OCI-LY1 (cell line): ENCODE results near the gene OR1F1.

Experiments used
- H2AFZ ChIP-seq: fragments of 200-600 bp; sonication (generic), shearing (Covaris generic); 2 replicates; pipeline ENCODE4 v1.6.0; 2014; ENCODE audit warnings: antibody characterized with exemption, mild to moderate bottlenecking, low read length
- H3F3A ChIP-seq: fragments of 200-600 bp; sonication (generic), shearing (Covaris generic); 2 replicates; pipeline ENCODE4 v1.6.0; 2014; ENCODE audit warnings: mild to moderate bottlenecking, antibody characterized with exemption, low read length, moderate library complexity; ENCODE audit not compliant: insufficient read depth
- H3K27ac ChIP-seq: fragments of 200-600 bp; sonication (generic); 2 replicates; pipeline ENCODE4 v1.5.1; 2014; ENCODE audit warnings: low read length, mixed run types, mild to moderate bottlenecking, low read depth; ENCODE audit not compliant: poor library complexity, severe bottlenecking
- H3K27me3 ChIP-seq: fragments of 200-600 bp; sonication (generic); 2 replicates; pipeline ENCODE4 v1.6.0; 2014; ENCODE audit warnings: antibody characterized with exemption, mild to moderate bottlenecking, low read length, moderate library complexity; ENCODE audit not compliant: insufficient read depth
- H3K36me3 ChIP-seq: fragments of 200-600 bp; sonication (generic); 2 replicates; pipeline ENCODE4 v1.6.1; 2014; ENCODE audit warnings: mild to moderate bottlenecking, antibody characterized with exemption, low read length, moderate library complexity, mixed read lengths; ENCODE audit not compliant: insufficient read depth
- H3K4me1 ChIP-seq: fragments of 200-600 bp; sonication (generic); 2 replicates; pipeline ENCODE4 v1.5.1; 2014; ENCODE audit warnings: mild to moderate bottlenecking, low read length, moderate library complexity; ENCODE audit not compliant: insufficient read depth, severe bottlenecking
- H3K4me2 ChIP-seq: fragments of 200-600 bp; sonication (generic), shearing (Covaris generic); 2 replicates; pipeline ENCODE4 v1.6.1; 2014; ENCODE audit warnings: low read length
- H3K4me3 ChIP-seq: fragments of 200-600 bp; sonication (generic); 2 replicates; pipeline ENCODE4 v1.5.1; 2014; ENCODE audit warnings: low read length, low read depth, mild to moderate bottlenecking, mixed read lengths; ENCODE audit not compliant: poor library complexity, severe bottlenecking
- H3K79me2 ChIP-seq: fragments of 200-600 bp; shearing (Covaris generic); 2 replicates; pipeline ENCODE4 v1.6.1; 2016; ENCODE audit warnings: mixed run types, low read length, mixed read lengths; ENCODE audit not compliant: insufficient read depth
- H3K9ac ChIP-seq: fragments of 200-600 bp; sonication (generic), shearing (Covaris generic); 2 replicates; pipeline ENCODE4 v1.6.1; 2014; ENCODE audit warnings: mild to moderate bottlenecking, low read length, mixed read lengths
- H3K9me2 ChIP-seq: fragments of 200-600 bp; sonication (generic), shearing (Covaris generic); 2 replicates; pipeline ENCODE4 v1.6.1; 2014; ENCODE audit warnings: low read depth, mild to moderate bottlenecking, low read length, mixed read lengths
- H3K9me3 ChIP-seq: fragments of 200-600 bp; shearing (Covaris generic); 2 replicates; pipeline ENCODE4 v1.6.1; 2014; ENCODE audit warnings: low read length, mixed read lengths
- H4K20me1 ChIP-seq: fragments of 200-600 bp; sonication (generic), shearing (Covaris generic); 2 replicates; pipeline ENCODE4 v1.6.0; 2016; ENCODE audit warnings: mild to moderate bottlenecking, low read length; ENCODE audit not compliant: insufficient read depth
- EZH2 ChIP-seq: fragments of 200-600 bp; sonication (generic), shearing (Covaris generic); IDR thresholded peaks from 2 replicates; pipeline ENCODE4 v1.8.0; 2017; ENCODE audit warnings: borderline replicate concordance, mixed run types, mild to moderate bottlenecking, antibody characterized with exemption, low read length, moderate library complexity, mixed read lengths
- TF ChIP-seq, protein P1 (sequence below): fragments of 200-600 bp; sonication (generic), shearing (Covaris generic); IDR thresholded peaks from 2 replicates; pipeline ENCODE4 v1.5.1; 2017; ENCODE audit warnings: mild to moderate bottlenecking, antibody characterized with exemption, low read length, moderate library complexity, mixed read lengths

OR1F1 gene

GRCh38 chr16:3241761-3242160, 53.8 kb downstream of the OR1F1 start:
- H3K9ac ChIP-seq: no peak overlapping the region
- peaks cover 3% of the 10 kb centered on the region; the same call in 1 of the 2 replicates for H3K9me3 ChIP-seq
- no peak overlapping the region for H3K4me3 ChIP-seq
- no peaks in the 10 kb centered on the region for H3K9me2 ChIP-seq
- H3K79me2 ChIP-seq: no peaks in the 10 kb centered on the region
- no peaks in the 10 kb centered on the region for H3K36me3 ChIP-seq
- H2AFZ ChIP-seq: no peak overlapping the region
- H3K4me1 ChIP-seq: no peaks in the 10 kb centered on the region
- no peak overlapping the region for H3K4me2 ChIP-seq
- no peak overlapping the region for H3K27ac ChIP-seq
- no peaks in the 10 kb centered on the region for H4K20me1 ChIP-seq
- no peaks in the 10 kb centered on the region; the same call in 1 of the 2 replicates for H3K27me3 ChIP-seq
- H3F3A ChIP-seq: no peaks in the 10 kb centered on the region
- TF ChIP-seq EZH2: no peak
- TF ChIP-seq, protein P1, sequence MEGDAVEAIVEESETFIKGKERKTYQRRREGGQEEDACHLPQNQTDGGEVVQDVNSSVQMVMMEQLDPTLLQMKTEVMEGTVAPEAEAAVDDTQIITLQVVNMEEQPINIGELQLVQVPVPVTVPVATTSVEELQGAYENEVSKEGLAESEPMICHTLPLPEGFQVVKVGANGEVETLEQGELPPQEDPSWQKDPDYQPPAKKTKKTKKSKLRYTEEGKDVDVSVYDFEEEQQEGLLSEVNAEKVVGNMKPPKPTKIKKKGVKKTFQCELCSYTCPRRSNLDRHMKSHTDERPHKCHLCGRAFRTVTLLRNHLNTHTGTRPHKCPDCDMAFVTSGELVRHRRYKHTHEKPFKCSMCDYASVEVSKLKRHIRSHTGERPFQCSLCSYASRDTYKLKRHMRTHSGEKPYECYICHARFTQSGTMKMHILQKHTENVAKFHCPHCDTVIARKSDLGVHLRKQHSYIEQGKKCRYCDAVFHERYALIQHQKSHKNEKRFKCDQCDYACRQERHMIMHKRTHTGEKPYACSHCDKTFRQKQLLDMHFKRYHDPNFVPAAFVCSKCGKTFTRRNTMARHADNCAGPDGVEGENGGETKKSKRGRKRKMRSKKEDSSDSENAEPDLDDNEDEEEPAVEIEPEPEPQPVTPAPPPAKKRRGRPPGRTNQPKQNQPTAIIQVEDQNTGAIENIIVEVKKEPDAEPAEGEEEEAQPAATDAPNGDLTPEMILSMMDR: no peak

DNA sequence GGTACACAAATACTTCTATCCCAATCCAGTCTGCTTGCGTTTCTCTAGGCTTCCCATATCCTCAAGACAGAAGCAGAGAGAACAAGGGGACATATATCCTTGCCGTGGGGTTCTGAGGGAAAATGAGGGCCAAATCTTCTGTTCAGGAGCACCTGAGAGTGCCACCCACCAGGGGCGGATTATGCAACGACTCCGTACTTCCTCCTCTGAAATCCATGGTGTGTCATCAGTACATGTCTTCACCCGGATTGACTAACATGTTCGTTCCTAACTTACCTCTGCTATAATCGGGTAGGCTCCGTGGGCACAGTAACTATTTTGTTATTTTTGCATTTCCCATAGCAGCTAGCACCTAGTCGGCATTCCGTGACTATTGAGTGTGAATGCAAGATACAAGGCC, 54.7 kb downstream of the OR1F1 start:
- Histone ChIP-seq H3K36me3 (no peaks in the 10 kb centered on the region), H3K9me2 (no peaks in the 10 kb centered on the region), H3K4me2 (no peak overlapping the region), H3K27ac (no peak overlapping the region), H3F3A (no peaks in the 10 kb centered on the region), H3K4me1 (no peaks in the 10 kb centered on the region), H3K9me3 (no peaks in the 10 kb centered on the region), H3K4me3 (no peak overlapping the region), H4K20me1 (no peaks in the 10 kb centered on the region), H3K9ac (no peak overlapping the region), H2AFZ (no peak overlapping the region), H3K79me2 (no peaks in the 10 kb centered on the region), H3K27me3 (no peaks in the 10 kb centered on the region; the same call in 1 of the 2 replicates)
- TF ChIP-seq, protein P1: no peak
- TF ChIP-seq EZH2: no peak

GRCh38 chr16:3243882-3244281, 55.9 kb downstream of the OR1F1 start:
- H3F3A ChIP-seq: no peaks in the 10 kb centered on the region
- no peaks in the 10 kb centered on the region for H3K4me1 ChIP-seq
- no peaks in the 10 kb centered on the region for H3K79me2 ChIP-seq
- H3K27ac ChIP-seq: no peak overlapping the region
- no peak overlapping the region for H3K9ac ChIP-seq
- H4K20me1 ChIP-seq: no peaks in the 10 kb centered on the region
- H3K4me2 ChIP-seq: no peak overlapping the region
- H3K36me3 ChIP-seq: no peaks in the 10 kb centered on the region
- H3K4me3 ChIP-seq: no peak overlapping the region
- no peaks in the 10 kb centered on the region for H3K9me2 ChIP-seq
- H3K9me3 ChIP-seq: no peaks in the 10 kb centered on the region
- H2AFZ ChIP-seq: no peak overlapping the region
- TF ChIP-seq, protein P1: no peak
- no peak for TF ChIP-seq EZH2
- H3K27me3 ChIP-seq: no peaks in the 10 kb centered on the region; the same call in 1 of the 2 replicates
